ENCODE data around the gene APOC1.
A peak's percentile ranks its signal among the peaks of the same experiment; 100 is the strongest.

Gene APOC1

GRCh38 chr19:44892932-44893331 lies 21.5 kb upstream of the APOC1 start:
- Histone ChIP-seq H3K4me3 (peak overlapping the region in 9 of 10 experiments; percentile 87 to 98 (median 94); a peak in 15 of 20 replicates), H3K9ac (peak overlapping the region; percentile 83 to 99 (median 94)), H3K36me3 (peaks cover 65 to 74% (median 69%) of the 10 kb centered on the region in 11 experiments)

DNA sequence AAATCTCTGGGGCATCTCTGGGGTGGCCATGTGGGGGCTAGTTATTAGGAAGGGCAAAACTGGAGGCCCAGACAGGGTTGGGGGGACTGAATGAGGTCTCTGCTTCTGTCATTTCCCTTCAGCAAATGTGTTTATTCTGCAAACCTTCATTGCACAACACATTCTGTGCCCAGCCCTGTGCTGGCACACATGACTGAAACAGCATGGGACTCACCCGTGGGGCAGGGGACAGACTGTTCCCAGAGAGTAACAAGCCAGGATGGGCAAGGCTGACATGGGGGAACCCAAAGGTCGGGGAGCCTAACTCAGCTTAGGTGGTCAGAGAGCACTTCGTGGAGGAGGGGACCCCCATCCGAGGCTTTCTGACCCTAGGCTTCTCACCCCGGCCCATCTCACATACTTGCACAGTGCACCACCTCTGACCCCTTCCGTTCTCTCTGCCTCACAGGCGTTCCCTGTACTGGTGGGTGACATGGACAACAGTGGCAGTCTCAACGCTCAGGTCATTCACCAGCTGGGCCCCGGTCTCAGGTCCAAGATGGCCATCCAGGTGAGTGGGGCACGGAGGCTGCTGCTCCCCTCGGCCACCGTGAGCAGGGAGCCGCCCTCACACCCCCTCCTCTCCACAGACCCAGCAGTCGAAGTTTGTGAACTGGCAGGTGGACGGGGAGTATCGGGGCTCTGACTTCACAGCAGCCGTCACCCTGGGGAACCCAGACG lies 20.9 kb upstream of the APOC1 start:
- H3K9ac ChIP-seq = peak overlapping the region; percentile 83 to 99 (median 94); a peak in 16 of 22 replicates

More at GRCh38 chr19:44892932-44893331, 21.5 kb upstream of the APOC1 start:
- Histone ChIP-seq H3K4me2 (peak overlapping the region; percentile 91 to 99 (median 96)), H4K20me1 (peaks cover 0 to 68% (median 60%) of the 10 kb centered on the region in 11 experiments; a peak in 18 of 22 replicates), H3K27me3 (no peaks in the 10 kb centered on the region), H3K4me1 (peaks cover 20 to 39% (median 26%) of the 10 kb centered on the region in 10 experiments), H3K9me3 (replicated peaks in 1 of 11) (no peaks in the 10 kb centered on the region), H3K27ac (peak overlapping the region in 4 of 11 experiments; percentile 79 to 97 (median 93); a peak in 4 of 22 replicates)
- TF ChIP-seq Cebpa-rat (IDR thresholded peaks at IDR 0.05) = no peak

GRCh38 chr19:44894052-44894400 lies 20.4 kb upstream of the APOC1 start:
- H3K4me2 ChIP-seq = no peak overlapping the region
- H3K27ac ChIP-seq = no peak overlapping the region
- peaks cover 20 to 35% (median 26%) of the 10 kb centered on the region in 10 experiments for H3K4me1 ChIP-seq
- H3K9me3 ChIP-seq (replicated peaks in 1 of 11) = no peaks in the 10 kb centered on the region
- H3K9ac ChIP-seq = peak overlapping the region in 4 of 11 experiments; percentile 91 to 97 (median 95); a peak in 6 of 22 replicates
- no peaks in the 10 kb centered on the region for H3K27me3 ChIP-seq
- no peak overlapping the region for H3K4me3 ChIP-seq
- H4K20me1 ChIP-seq = peaks cover 0 to 78% (median 64%) of the 10 kb centered on the region in 11 experiments; a peak in 18 of 22 replicates
- H3K36me3 ChIP-seq = peaks cover 65 to 74% (median 68%) of the 10 kb centered on the region in 11 experiments
- TF ChIP-seq Cebpa-rat (IDR thresholded peaks at IDR 0.05) = no peak

More for the DNA sequence above, 20.9 kb upstream of the APOC1 start:
- Histone ChIP-seq H3K27me3 (no peaks in the 10 kb centered on the region), H3K27ac (no peak overlapping the region), H4K20me1 (peaks cover 0 to 73% (median 64%) of the 10 kb centered on the region in 11 experiments; a peak in 18 of 22 replicates), H3K36me3 (peaks cover 65 to 74% (median 69%) of the 10 kb centered on the region in 11 experiments), H3K4me2 (peak overlapping the region in 9 of 11 experiments; percentile 91 to 99 (median 97); a peak in 11 of 22 replicates), H3K4me3 (peak overlapping the region in 5 of 10 experiments; percentile 89 to 97 (median 94); a peak in 4 of 20 replicates), H3K4me1 (peaks cover 20 to 39% (median 26%) of the 10 kb centered on the region in 10 experiments), H3K9me3 (replicated peaks in 1 of 11) (no peaks in the 10 kb centered on the region)
- TF ChIP-seq Cebpa-rat (IDR thresholded peaks at IDR 0.05) = no peak

DNA sequence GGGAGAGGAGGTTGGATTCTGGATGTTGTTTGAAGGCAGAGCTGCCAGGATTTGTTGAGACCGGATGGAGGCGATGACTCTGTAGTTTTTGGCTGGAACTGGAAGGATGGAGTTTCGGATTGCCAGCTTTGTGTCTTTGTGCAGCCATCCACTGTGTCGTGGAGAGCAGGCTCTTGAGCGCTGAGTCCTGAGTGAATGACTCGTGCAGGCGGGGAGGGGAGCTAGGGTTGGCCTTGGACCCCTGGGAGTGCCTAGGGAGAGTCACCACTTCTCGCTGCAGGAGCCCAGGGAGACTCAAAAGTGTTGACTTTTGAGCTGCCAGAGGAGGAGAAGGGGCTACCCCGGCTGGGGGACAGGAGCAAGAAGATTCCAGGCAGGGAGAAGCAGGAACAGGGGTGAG lies 19.5 kb upstream of the APOC1 start:
- H3K4me2 ChIP-seq = no peak overlapping the region
- H3K36me3 ChIP-seq = peaks cover 68 to 80% (median 77%) of the 10 kb centered on the region in 11 experiments
- H3K27me3 ChIP-seq = no peaks in the 10 kb centered on the region
- peak overlapping the region in 6 of 11 experiments; percentile 24 to 46 (median 35); a peak in 6 of 22 replicates for H3K9ac ChIP-seq
- H4K20me1 ChIP-seq = peaks cover 0 to 88% (median 74%) of the 10 kb centered on the region in 11 experiments; a peak in 18 of 22 replicates
- no peak for TF ChIP-seq Cebpa-rat (IDR thresholded peaks at IDR 0.05)
- no peaks in the 10 kb centered on the region for H3K9me3 ChIP-seq (replicated peaks in 1 of 11)
- H3K4me1 ChIP-seq = peaks cover 12 to 26% (median 19%) of the 10 kb centered on the region in 10 experiments
- no peak overlapping the region for H3K27ac ChIP-seq
- no peak overlapping the region for H3K4me3 ChIP-seq

- Histone ChIP-seq H4K20me1 (peaks cover 0 to 100% (median 89%) of the 10 kb centered on the region in 11 experiments; a peak in 18 of 22 replicates), H3K9me3 (replicated peaks in 1 of 11) (no peaks in the 10 kb centered on the region), H3K4me3 (no peak overlapping the region), H3K9ac (peak overlapping the region in 1 of 11 experiments; percentile 19; a peak in 1 of 22 replicates), H3K27me3 (no peaks in the 10 kb centered on the region), H3K27ac (no peak overlapping the region), H3K4me1 (peaks cover 2 to 13% (median 6%) of the 10 kb centered on the region in 10 experiments), H3K36me3 (peaks cover 91 to 100% (median 98%) of the 10 kb centered on the region in 11 experiments), H3K4me2 (no peak overlapping the region)
- no peak for TF ChIP-seq Cebpa-rat (IDR thresholded peaks at IDR 0.05)
Observed at GRCh38 chr19:44897835-44898234, 16.6 kb upstream of the APOC1 start.

- no peak overlapping the region for H3K27ac ChIP-seq
- TF ChIP-seq Cebpa-rat (IDR thresholded peaks at IDR 0.05) = no peak
- peaks cover 0 to 91% (median 71%) of the 10 kb centered on the region in 11 experiments; a peak in 18 of 22 replicates for H4K20me1 ChIP-seq
- H3K9me3 ChIP-seq (replicated peaks in 1 of 11) = no peaks in the 10 kb centered on the region
- peaks cover 0 to 18% (median 5%) of the 10 kb centered on the region in 10 experiments; a peak in 12 of 20 replicates for H3K4me1 ChIP-seq
- H3K27me3 ChIP-seq = peaks cover 3 to 5% (median 4%) of the 10 kb centered on the region in 11 experiments; a peak in 18 of 22 replicates
- no peak overlapping the region for H3K4me2 ChIP-seq
- peaks cover 65 to 92% (median 86%) of the 10 kb centered on the region in 11 experiments for H3K36me3 ChIP-seq
- peak overlapping the region in 1 of 11 experiments; percentile 29; a peak in 1 of 22 replicates for H3K9ac ChIP-seq
- no peak overlapping the region for H3K4me3 ChIP-seq
Observed at GRCh38 chr19:44900328-44901244, 13.8 kb upstream of the APOC1 start.

- peaks cover 7 to 15% (median 9%) of the 10 kb centered on the region in 11 experiments; a peak in 19 of 22 replicates for H3K27me3 ChIP-seq
- H3K4me1 ChIP-seq = peaks cover 0 to 22% (median 8%) of the 10 kb centered on the region in 10 experiments; a peak in 12 of 20 replicates
- peaks cover 39 to 65% (median 59%) of the 10 kb centered on the region in 11 experiments for H3K36me3 ChIP-seq
Observed at GRCh38 chr19:44903216-44903601, 11.2 kb upstream of the APOC1 start.

More at GRCh38 chr19:44903216-44903601, 11.2 kb upstream of the APOC1 start:
- Histone ChIP-seq H3K4me2 (no peak overlapping the region), H3K9me3 (replicated peaks in 1 of 11) (no peaks in the 10 kb centered on the region), H3K4me3 (no peak overlapping the region), H3K27ac (no peak overlapping the region), H4K20me1 (peaks cover 0 to 64% (median 45%) of the 10 kb centered on the region in 11 experiments; a peak in 17 of 22 replicates), H3K9ac (no peak overlapping the region)
- no peak for TF ChIP-seq Cebpa-rat (IDR thresholded peaks at IDR 0.05)

Data from BLaER1 treated with 17β-estradiol and CSF1 and Interleukin-3, amounts not matched to agents 10 nM and 100 nM (cell line).